Esophagus squamous epithelium (tissue), 4 donors: ENCODE results near the gene PABPN1.

ENCODE experiments used
- CTCF ChIP-seq, 6 experiments: fragments of 450-650 bp in 4 of 6; fragments of 200-600 bp in 2 of 6; sonication (generic) in 2 of 6; IDR thresholded peaks; one replicate each; pipeline ENCODE4 v1.5.1; 2016 to 2019; ENCODE audit warnings: antibody characterized with exemption in 6 of 6, mild to moderate bottlenecking in 4 of 6, moderate library complexity in 4 of 6
- POLR2A ChIP-seq, 4 donors: fragments of 450-650 bp; IDR thresholded peaks; one replicate each; pipeline ENCODE4 v1.6.1; 2017; ENCODE audit warnings: antibody characterized with exemption in 4 of 4, mild to moderate bottlenecking in 4 of 4, moderate library complexity in 3 of 4

GRCh38 chr14:23361320-23361719 is 40.1 kb downstream of the PABPN1 start:
- TF ChIP-seq POLR2A (IDR thresholded peaks at IDR 0.05) (no peak), CTCF (IDR thresholded peaks at IDR 0.05) (no peak)
